Measurements from ENCODE around the gene CHKB.

The CHKB gene

GRCh38 chr22:50548921-50549790 is 33.5 kb downstream of the CHKB start:
- TF ChIP-seq CTCF (IDR thresholded peaks at IDR 0.05) = no peak

- no peak for TF ChIP-seq CTCF (IDR thresholded peaks at IDR 0.05)
Measured at GRCh38 chr22:50548040-50548920, 34.4 kb downstream of the CHKB start.

GRCh38 chr22:50547263-50547985 is 35.2 kb downstream of the CHKB start:
- TF ChIP-seq CTCF (IDR thresholded peaks at IDR 0.05) = no peak

GRCh38 chr22:50546326-50547262 is 36.1 kb downstream of the CHKB start:
- TF ChIP-seq CTCF (IDR thresholded peaks at IDR 0.05) = no peak

- TF ChIP-seq CTCF (IDR thresholded peaks at IDR 0.05) = no peak
Measured at GRCh38 chr22:50545522-50546325, 36.9 kb downstream of the CHKB start, which contains the start of gene KLHDC7B. Gene KLHDC7B, plus strand, starts transcription at chr22:50545899. Its CDS starts 345 bp downstream, at chr22:50546244.

GRCh38 chr22:50544746-50545253 is 37.8 kb downstream of the CHKB start:
- TF ChIP-seq CTCF (IDR thresholded peaks at IDR 0.05) = no peak

Measured in LNCAP (cell line).